HG02571 (cell line): ENCODE measurements around the gene HECTD4.

Experiments used
- ATAC-seq: cut with Tn5 transposase; IDR thresholded peaks from one replicate; pipeline ENCODE4 v1.9.1; 2021; ENCODE audit warnings: mild to moderate bottlenecking, moderate library complexity; ENCODE audit not compliant: unreplicated experiment

Gene HECTD4

GRCh38 chr12:112184056-112184887, 198.0 kb downstream of the HECTD4 start:
- no peak for ATAC-seq

- ATAC-seq: no peak
Observed at GRCh38 chr12:112183141-112184021, 198.8 kb downstream of the HECTD4 start.

- no peak for ATAC-seq
Observed at GRCh38 chr12:112182499-112182898, 199.7 kb downstream of the HECTD4 start.

- no peak for ATAC-seq
Observed at GRCh38 chr12:112180422-112180821, 201.8 kb downstream of the HECTD4 start.

- no peak for ATAC-seq
Observed at GRCh38 chr12:112179916-112180315, 202.3 kb downstream of the HECTD4 start.

- ATAC-seq: no peak
Observed at GRCh38 chr12:112179341-112179740, 202.9 kb downstream of the HECTD4 start.

- ATAC-seq: no peak
Observed at GRCh38 chr12:112178796-112179195, 203.4 kb downstream of the HECTD4 start.

GRCh38 chr12:112176321-112177010, 205.8 kb downstream of the HECTD4 start:
- ATAC-seq: no peak

GRCh38 chr12:112175361-112176155, 206.7 kb downstream of the HECTD4 start:
- no peak for ATAC-seq

GRCh38 chr12:112172556-112173324, 209.5 kb downstream of the HECTD4 start:
- ATAC-seq: no peak

- no peak for ATAC-seq
Observed at GRCh38 chr12:112170971-112171596, 211.1 kb downstream of the HECTD4 start.

GRCh38 chr12:112170376-112170775, 211.9 kb downstream of the HECTD4 start:
- ATAC-seq: no peak

GRCh38 chr12:112169966-112170365, 212.3 kb downstream of the HECTD4 start:
- no peak for ATAC-seq

GRCh38 chr12:112169161-112169872, 212.9 kb downstream of the HECTD4 start:
- no peak for ATAC-seq

GRCh38 chr12:112168561-112168971, 213.7 kb downstream of the HECTD4 start:
- ATAC-seq: no peak

- ATAC-seq: no peak
Observed at GRCh38 chr12:112167718-112168525, 214.3 kb downstream of the HECTD4 start.

- ATAC-seq: no peak
Observed at GRCh38 chr12:112167031-112167461, 215.2 kb downstream of the HECTD4 start.
